Stimulated activated CD4-positive, alpha-beta T cell treated with anti-CD3 and anti-CD28 coated beads, Interleukin-1b, Interleukin-23, amount 100 ng/mL, for 48 hours (primary cell): Measurements from ENCODE around the gene AHCYL1.

Experiments used
- DNase-seq: peaks from one replicate; pipeline ENCODE4 v3.0.0-alpha.2; 2020

The AHCYL1 gene

GRCh38 chr1:109977225-109977624 lies 7.3 kb upstream of the AHCYL1 start:
- DNase-seq, result no peak

GRCh38 chr1:109977657-109978378 lies 6.7 kb upstream of the AHCYL1 start:
- DNase-seq, result no peak

GRCh38 chr1:109978761-109979488 lies 5.6 kb upstream of the AHCYL1 start:
- no peak for DNase-seq

- DNase-seq, result no peak
These were observed 5.0 kb upstream of the AHCYL1 start for GRCh38 chr1:109979489-109980091.

- DNase-seq, result no peak
These were observed 4.1 kb upstream of the AHCYL1 start for GRCh38 chr1:109980324-109981003.

GRCh38 chr1:109981004-109981335 lies 3.6 kb upstream of the AHCYL1 start:
- no peak for DNase-seq

GRCh38 chr1:109983380-109984189 lies 980 bp upstream of the AHCYL1 start:
- DNase-seq, result no peak

- DNase-seq, result no peak
These were observed 442 bp upstream of the AHCYL1 start for GRCh38 chr1:109984190-109984455.

- no peak for DNase-seq
These were observed 885 bp downstream of the AHCYL1 start for GRCh38 chr1:109985247-109986053.

GRCh38 chr1:109986054-109986444 lies 1.5 kb downstream of the AHCYL1 start:
- no peak for DNase-seq

GRCh38 chr1:109988349-109988914 lies 3.9 kb downstream of the AHCYL1 start:
- DNase-seq, result no peak

- no peak for DNase-seq
These were observed 5.1 kb downstream of the AHCYL1 start for GRCh38 chr1:109989506-109990301.

GRCh38 chr1:109990302-109990653 lies 5.7 kb downstream of the AHCYL1 start:
- no peak for DNase-seq

- DNase-seq, result no peak
These were observed 6.9 kb downstream of the AHCYL1 start for GRCh38 chr1:109991400-109991925.

- DNase-seq, result peak; percentile 14
These were observed 9.3 kb downstream of the AHCYL1 start for GRCh38 chr1:109993885-109994284.

- DNase-seq, result no peak
These were observed 10.1 kb downstream of the AHCYL1 start for GRCh38 chr1:109994654-109995053.

- DNase-seq, result no peak
These were observed 11.0 kb downstream of the AHCYL1 start for GRCh38 chr1:109995536-109995935.

- DNase-seq, result no peak
These were observed 11.9 kb downstream of the AHCYL1 start for GRCh38 chr1:109996476-109996875.

- no peak for DNase-seq
These were observed 12.8 kb downstream of the AHCYL1 start for GRCh38 chr1:109997204-109997866.

- no peak for DNase-seq
These were observed 13.3 kb downstream of the AHCYL1 start for GRCh38 chr1:109997867-109998229.
